Measurements from ENCODE around the gene R3HDM4. TPM values are rescaled to one million over a fixed set of nuclear protein-coding genes. Genes with fewer than 3 reads are reported as not detected.
A peak's percentile ranks its signal among the peaks of the same experiment; 100 is the strongest.

Gene R3HDM4
- polyA plus RNA-seq, 2 of the 4 experiments (the other 2 are of a cell fraction) = 22.7 to 24.8 TPM

DNA sequence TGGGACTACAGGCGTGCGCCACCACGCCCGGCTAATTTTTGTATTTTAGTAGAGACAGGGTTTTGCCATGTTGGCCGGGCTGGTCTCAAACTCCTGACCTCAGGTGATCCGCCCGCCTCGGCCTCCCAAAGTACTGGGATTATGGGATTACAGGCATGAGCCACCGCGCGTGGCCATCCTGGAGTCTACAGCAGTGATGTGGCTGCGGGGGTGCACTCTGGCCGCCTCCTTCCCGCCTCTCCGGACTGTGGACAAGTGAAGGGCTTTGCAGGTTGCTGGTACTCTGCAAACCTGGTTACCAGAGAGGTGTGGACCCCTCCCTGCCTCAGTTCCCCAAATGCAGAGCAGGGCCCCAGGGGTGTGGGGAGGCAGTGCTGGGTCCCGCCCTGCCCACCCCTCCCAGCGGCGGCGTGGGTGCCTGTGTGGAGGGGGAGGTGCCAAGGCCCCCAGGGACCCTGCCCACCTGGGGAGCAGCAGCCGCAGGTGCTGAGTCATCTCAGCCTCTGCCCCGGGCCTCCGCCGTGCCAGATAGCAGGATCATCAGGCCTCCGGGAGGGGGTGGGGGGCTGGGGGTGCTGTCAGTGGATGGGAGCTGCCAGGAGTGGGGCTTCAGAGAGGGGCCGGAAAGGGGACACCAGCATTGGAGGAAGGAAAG lies 36.0 kb upstream of the R3HDM4 start:
- WGBS (ENCODE audit: missing lambda C conversion rate) = 95% methylated on average over 4 of the region's 25 CpGs
- peak overlapping the region in 1 of 2 experiments; percentile 72; a peak in 3 of 6 replicates for H3K27ac ChIP-seq
- POLR2A ChIA-PET = no interaction called here
- DNase-seq (ENCODE audit: low read depth in 1 of 2, low spot score in 1 of 2) (no peak), FAIRE-seq (no peak), ATAC-seq (no peak)
- TF ChIP-seq E2F6 (IDR thresholded peaks at IDR 0.05; ENCODE audit: borderline replicate concordance, low read depth) (no peak), CHD4 (IDR thresholded peaks at IDR 0.05; ENCODE audit: borderline replicate concordance) (no peak), ZSCAN20 (CRISPR knock-in tag; IDR thresholded peaks at IDR 0.05) (no peak), NPAS2 (CRISPR knock-in tag; IDR thresholded peaks at IDR 0.05; ENCODE audit: borderline replicate concordance) (no peak), TFCP2L1 (CRISPR knock-in tag; IDR thresholded peaks at IDR 0.05) (no peak), EHF (CRISPR knock-in tag; IDR thresholded peaks at IDR 0.05) (no peak), HMGXB4 (CRISPR knock-in tag; IDR thresholded peaks at IDR 0.05; ENCODE audit: borderline replicate concordance) (no peak), POLR2AphosphoS2 (conservative IDR thresholded peaks at IDR 0.05; ENCODE audit: low read length) (no peak), NR3C1 (IDR thresholded peaks at IDR 0.05) (no peak), KDM5A (IDR thresholded peaks at IDR 0.05) (no peak), PBX3 (IDR thresholded peaks at IDR 0.05) (no peak), BCL3 (IDR thresholded peaks at IDR 0.05) (no peak), KDM1A (IDR thresholded peaks at IDR 0.05; ENCODE audit: low read depth) (no peak), EP300 (IDR thresholded peaks at IDR 0.05) (no peak)
- TF ChIP-seq, protein P1, sequence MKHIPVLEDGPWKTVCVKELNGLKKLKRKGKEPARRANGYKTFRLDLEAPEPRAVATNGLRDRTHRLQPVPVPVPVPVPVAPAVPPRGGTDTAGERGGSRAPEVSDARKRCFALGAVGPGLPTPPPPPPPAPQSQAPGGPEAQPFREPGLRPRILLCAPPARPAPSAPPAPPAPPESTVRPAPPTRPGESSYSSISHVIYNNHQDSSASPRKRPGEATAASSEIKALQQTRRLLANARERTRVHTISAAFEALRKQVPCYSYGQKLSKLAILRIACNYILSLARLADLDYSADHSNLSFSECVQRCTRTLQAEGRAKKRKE (CRISPR knock-in tag; IDR thresholded peaks at IDR 0.05; ENCODE audit: low read depth) = no peak
- no peaks in the 10 kb centered on the region for H3K9me3 ChIP-seq
- no peak overlapping the region for H3K4me3 ChIP-seq
- no peak overlapping the region for H3K4me2 ChIP-seq
- peaks cover 23% of the 10 kb centered on the region for H3K4me1 ChIP-seq
- CTCF ChIA-PET = interaction anchor here (0.7 kb wide), 1 partner anchor 34 kb away, joined by 3 read pairs; no protein-coding TSS in a partner anchor

GRCh38 chr19:947707-948539 lies 34.9 kb upstream of the R3HDM4 start:
- no peak overlapping the region for H3K4me2 ChIP-seq
- no peak overlapping the region for H3K27ac ChIP-seq
- FAIRE-seq (no peak), ATAC-seq (no peak), DNase-seq (ENCODE audit: low read depth in 1 of 2, low spot score in 1 of 2) (no peak)
- CTCF ChIA-PET = interaction anchor here (0.7 kb wide), 1 partner anchor 35 kb away, joined by 3 read pairs; no protein-coding TSS in a partner anchor
- H3K9me3 ChIP-seq = no peaks in the 10 kb centered on the region
- H3K4me3 ChIP-seq = no peak overlapping the region
- H3K4me1 ChIP-seq = peaks cover 19% of the 10 kb centered on the region
- TF ChIP-seq GATA3 (IDR thresholded peaks at IDR 0.05; ENCODE audit: borderline replicate concordance) = no peak
- no peak for TF ChIP-seq CEBPB (IDR thresholded peaks at IDR 0.05)
- TF ChIP-seq ZFP36 (IDR thresholded peaks at IDR 0.05; ENCODE audit: borderline replicate concordance, partially characterized antibody) = peak; percentile 44
- TF ChIP-seq RAD21 (conservative IDR thresholded peaks at IDR 0.05 in 1 of 2, IDR thresholded peaks at IDR 0.05 in 1 of 2) = no peak
- TF ChIP-seq ESRRA (IDR thresholded peaks at IDR 0.05; ENCODE audit: borderline replicate concordance, low read length) = no peak
- WGBS (ENCODE audit: missing lambda C conversion rate) = 96% methylated on average over 29 of the region's 47 CpGs
- POLR2A ChIA-PET = no interaction called here

All from A549 (cell line).